ENCODE measurements around the gene ZP3.

DNA sequence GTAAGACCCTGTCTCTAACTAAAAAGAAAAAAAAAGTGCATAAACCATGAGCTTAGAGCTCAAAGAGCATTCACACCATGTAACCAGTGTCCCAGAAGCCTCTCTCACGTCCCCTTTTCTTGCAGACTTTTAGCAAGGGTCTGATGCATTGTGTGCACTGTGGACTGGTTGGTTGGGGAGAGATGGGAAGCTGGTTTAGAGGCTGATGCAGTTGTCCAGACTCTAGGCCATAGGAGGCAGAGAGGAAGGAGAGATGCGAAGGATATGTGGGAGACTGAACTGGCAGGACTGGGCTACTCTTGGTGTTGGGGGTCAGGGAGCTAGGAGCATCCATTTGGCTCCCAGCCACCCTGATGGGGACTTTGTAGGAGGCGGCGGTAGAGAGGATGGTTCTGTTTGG, 17.0 kb upstream of the ZP3 start:
- no peak for TF ChIP-seq CTCF (IDR thresholded peaks at IDR 0.05; ENCODE audit: control extremely low read depth in 1 of 3, insufficient read depth in 1 of 3, low read depth in 1 of 3, low read length in 3 of 3)
- no peak for TF ChIP-seq SP2 (IDR thresholded peaks at IDR 0.05; ENCODE audit: low read length)
- TF ChIP-seq NANOG (IDR thresholded peaks at IDR 0.05; ENCODE audit: insufficient read depth, low read depth, low read length, poor library complexity, severe bottlenecking): no peak
- no peak for TF ChIP-seq JUN (IDR thresholded peaks at IDR 0.05; ENCODE audit: low read depth, low read length)
- no peak for TF ChIP-seq SRF (IDR thresholded peaks at IDR 0.05; ENCODE audit: low read depth, low read length)
- TF ChIP-seq POLR2A (IDR thresholded peaks at IDR 0.05; ENCODE audit: control extremely low read depth in 1 of 2, low read depth in 2 of 2, low read length in 2 of 2): no peak
